Measurements from ENCODE around the gene ETNK1.

GRCh38 chr12:22722779-22723178, 97.8 kb downstream of the ETNK1 start:
- TF ChIP-seq CTCF (IDR thresholded peaks at IDR 0.05) (no peak), POLR2A (IDR thresholded peaks at IDR 0.05; ENCODE audit: low read length) (no peak), CEBPB (IDR thresholded peaks at IDR 0.05) (no peak), RAD21 (conservative IDR thresholded peaks at IDR 0.05 in 1 of 2, IDR thresholded peaks at IDR 0.05 in 1 of 2) (no peak), SREBF2 (IDR thresholded peaks at IDR 0.05) (no peak), ZSCAN20 (CRISPR knock-in tag; IDR thresholded peaks at IDR 0.05) (no peak), BHLHE40 (IDR thresholded peaks at IDR 0.05; ENCODE audit: low read depth, low read length) (no peak), NR3C1 (IDR thresholded peaks at IDR 0.05) (no peak), NFE2L2 (conservative IDR thresholded peaks at IDR 0.05; ENCODE audit: low read length) (no peak), MYC (IDR thresholded peaks at IDR 0.05; ENCODE audit: borderline replicate concordance, low read length) (no peak), HDAC2 (IDR thresholded peaks at IDR 0.05) (no peak)
- TF ChIP-seq, protein P1, sequence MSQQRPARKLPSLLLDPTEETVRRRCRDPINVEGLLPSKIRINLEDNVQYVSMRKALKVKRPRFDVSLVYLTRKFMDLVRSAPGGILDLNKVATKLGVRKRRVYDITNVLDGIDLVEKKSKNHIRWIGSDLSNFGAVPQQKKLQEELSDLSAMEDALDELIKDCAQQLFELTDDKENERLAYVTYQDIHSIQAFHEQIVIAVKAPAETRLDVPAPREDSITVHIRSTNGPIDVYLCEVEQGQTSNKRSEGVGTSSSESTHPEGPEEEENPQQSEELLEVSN (IDR thresholded peaks at IDR 0.05; ENCODE audit: borderline replicate concordance, low read depth): no peak
